WTC11 (cell line): ENCODE results near the gene GATB.

Experiments used
- ATF1 ChIP-seq: sonication (generic); formaldehyde crosslinking; IDR thresholded peaks from 2 replicates; pipeline ENCODE4 v1.8.1; 2023; ENCODE audit warnings: mild to moderate bottlenecking, moderate library complexity, missing genetic modification reagents
- CTCF ChIP-seq: fragments of 200-600 bp; IDR thresholded peaks from 2 replicates; pipeline ENCODE4 v1.8.0; 2022; ENCODE audit warnings: antibody characterized with exemption
- FOXP1 ChIP-seq: sonication (generic); formaldehyde crosslinking; IDR thresholded peaks from 2 replicates; pipeline ENCODE4 v1.8.0; 2022; ENCODE audit warnings: missing genetic modification reagents, mild to moderate bottlenecking, moderate library complexity, borderline replicate concordance
- MLX ChIP-seq: sonication (generic); formaldehyde crosslinking; IDR thresholded peaks from 2 replicates; pipeline ENCODE4 v1.8.1; 2023; ENCODE audit warnings: mild to moderate bottlenecking, missing genetic modification reagents, moderate library complexity
- ZNF121 ChIP-seq: sonication (generic); formaldehyde crosslinking; IDR thresholded peaks from 2 replicates; pipeline ENCODE4 v1.8.0; 2023; ENCODE audit warnings: missing genetic modification reagents

GRCh38 chr4:151709587-151709986 lies 51.2 kb downstream of the GATB start:
- TF ChIP-seq ATF1 (CRISPR knock-in tag) (no peak), FOXP1 (CRISPR knock-in tag) (no peak), CTCF (no peak), ZNF121 (CRISPR knock-in tag) (no peak), MLX (CRISPR knock-in tag) (no peak)
